Memory B cell (primary cell): Measurements from ENCODE around the gene ZMAT5.
"Not testable (repeated sequence)": the region's sequence is repeated elsewhere in the genome, so short reads cannot be mapped to it uniquely, and the experiment has no call there.

ENCODE experiments used
- ATAC-seq: fragments of 150-1000 bp; cut with Tn5 transposase; 2 replicates; pipeline ENCODE4 v1.10.0; 2021; ENCODE audit warnings: low read depth, mild to moderate bottlenecking, moderate library complexity
- DNase-seq, 2 donors: peaks; one replicate each; pipeline ENCODE4 v3.0.0; 2022; ENCODE audit warnings: low spot score in 2 of 2
- H3K27ac Mint-ChIP-seq: one replicate; pipeline ENCODE4 v1.8.0; 2022; ENCODE audit warnings: mild to moderate bottlenecking, moderate library complexity, mixed read lengths
- H3K27me3 Mint-ChIP-seq: one replicate; pipeline ENCODE4 v1.8.0; 2022; ENCODE audit warnings: mixed read lengths
- H3K36me3 Mint-ChIP-seq: one replicate; pipeline ENCODE4 v1.8.0; 2022; ENCODE audit warnings: mild to moderate bottlenecking, mixed read lengths
- H3K4me1 Mint-ChIP-seq: one replicate; pipeline ENCODE4 v1.8.0; 2022; ENCODE audit warnings: mixed read lengths
- H3K4me3 Mint-ChIP-seq: one replicate; pipeline ENCODE4 v1.8.0; 2022; ENCODE audit warnings: mild to moderate bottlenecking, moderate library complexity, mixed read lengths
- H3K9me3 Mint-ChIP-seq: one replicate; pipeline ENCODE4 v1.8.0; 2022; ENCODE audit warnings: mixed read lengths

ZMAT5 gene

DNA sequence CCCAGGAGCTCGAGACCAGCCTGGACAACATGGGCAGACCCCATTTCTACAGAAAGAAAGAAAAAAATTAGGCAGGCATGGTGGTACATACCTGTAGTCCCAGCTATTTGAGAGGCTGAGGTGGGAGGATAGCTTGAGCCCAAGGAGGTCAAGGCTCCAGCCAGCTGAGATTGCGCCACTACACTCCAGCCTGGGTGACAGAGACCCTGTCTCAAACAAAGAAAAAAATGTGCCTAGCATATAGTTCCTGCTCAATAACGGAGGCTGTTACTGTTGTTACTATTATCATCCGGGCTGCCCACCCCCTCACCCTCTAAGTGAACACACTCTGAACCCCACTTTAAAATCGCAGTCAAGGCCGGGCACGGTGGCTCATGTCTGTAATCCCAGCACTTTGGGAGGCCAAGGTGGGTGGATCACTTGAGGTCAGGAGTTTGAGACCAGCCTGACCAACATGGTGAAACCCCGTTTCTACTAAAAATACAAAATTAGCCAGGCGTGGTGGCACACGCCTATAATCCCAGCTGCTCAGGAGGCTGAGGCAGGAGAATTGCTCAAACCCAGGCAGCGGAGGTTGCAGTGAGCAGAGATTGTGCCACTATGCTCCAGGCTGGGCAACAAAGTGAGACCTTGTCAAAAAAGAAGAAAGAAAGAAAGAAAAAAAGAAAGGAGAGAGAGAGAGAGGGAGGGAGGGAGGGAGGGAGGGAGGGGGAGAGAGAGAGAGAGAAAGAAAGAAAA lies 12.0 kb downstream of the ZMAT5 start:
- not testable (repeated sequence) for H3K4me3 Mint-ChIP-seq, DNase-seq, H3K36me3 Mint-ChIP-seq, H3K27ac Mint-ChIP-seq, H3K4me1 Mint-ChIP-seq, H3K9me3 Mint-ChIP-seq, H3K27me3 Mint-ChIP-seq, ATAC-seq

DNA sequence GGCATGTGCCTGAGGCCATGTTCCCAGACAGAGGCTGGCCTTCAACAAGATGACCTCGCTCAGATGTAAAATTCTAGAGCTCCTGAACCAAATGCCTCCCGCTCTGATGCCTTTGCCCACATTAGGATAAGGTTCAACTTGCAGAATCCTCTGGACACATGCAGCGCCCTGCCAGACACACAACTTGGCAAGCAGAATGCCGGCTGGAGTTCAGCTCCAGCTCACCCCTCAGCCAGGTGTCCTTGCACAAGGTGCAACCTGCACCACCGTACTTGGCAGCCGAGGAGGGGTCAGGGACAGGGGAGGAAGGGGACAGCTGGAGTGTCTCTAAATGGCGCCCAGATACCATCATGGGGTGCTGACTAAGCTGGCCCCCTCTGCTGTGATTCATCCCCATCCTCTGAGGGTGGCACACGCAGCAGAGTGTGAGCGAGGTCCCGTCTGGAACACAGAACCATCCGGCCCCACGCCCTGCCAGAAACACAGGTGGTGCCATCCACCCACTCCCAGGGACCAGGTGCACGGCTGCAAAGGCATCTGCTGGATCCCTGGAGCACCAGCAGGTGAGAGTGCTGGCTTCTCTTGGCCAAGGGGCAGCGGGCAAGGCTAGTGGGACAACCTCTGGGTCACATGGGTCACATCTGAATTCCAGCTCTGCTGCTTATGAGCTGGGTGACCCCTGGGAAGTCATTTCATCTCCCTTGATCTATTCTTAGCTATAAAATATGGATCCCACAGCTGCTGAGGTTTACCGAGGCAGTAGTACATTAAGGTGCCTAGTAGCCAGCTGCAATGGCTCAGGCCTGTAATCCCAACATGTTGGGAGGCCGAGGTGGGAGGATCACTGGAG lies 12.8 kb downstream of the ZMAT5 start:
- Mint-ChIP-seq H3K9me3 (no peaks in the 10 kb centered on the region), H3K36me3 (peaks cover 8% of the 10 kb centered on the region), H3K27ac (no peak overlapping the region), H3K4me3 (no peak overlapping the region), H3K4me1 (peaks cover 15% of the 10 kb centered on the region), H3K27me3 (no peaks in the 10 kb centered on the region)
- ATAC-seq, result no peak
- no peak for DNase-seq

DNA sequence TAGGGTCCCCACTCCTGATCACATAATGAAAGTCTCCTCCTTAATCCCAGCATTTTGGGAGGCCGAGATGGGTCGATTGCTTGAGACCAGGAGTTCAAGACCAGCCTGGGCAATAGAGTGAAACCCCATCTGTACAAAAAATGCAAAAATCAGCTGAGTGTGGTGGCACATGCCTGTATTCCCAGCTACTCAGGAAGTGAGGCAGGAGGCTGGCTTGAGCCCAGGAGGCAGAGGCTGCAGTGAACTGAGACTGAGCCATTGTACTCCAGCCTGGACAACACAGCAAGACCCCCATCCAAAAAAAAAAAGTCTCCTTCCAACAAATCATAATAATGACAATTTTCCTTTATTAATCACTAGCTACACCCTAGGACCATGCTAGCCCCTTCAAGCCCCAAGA lies 15.1 kb downstream of the ZMAT5 start:
- H3K36me3 Mint-ChIP-seq, result peaks cover 19% of the 10 kb centered on the region
- H3K4me3 Mint-ChIP-seq, result no peak overlapping the region
- no peak overlapping the region for H3K27ac Mint-ChIP-seq
- no peaks in the 10 kb centered on the region for H3K9me3 Mint-ChIP-seq
- H3K4me1 Mint-ChIP-seq, result peaks cover 15% of the 10 kb centered on the region
- ATAC-seq, result no peak
- no peak for DNase-seq
- H3K27me3 Mint-ChIP-seq, result no peaks in the 10 kb centered on the region

DNA sequence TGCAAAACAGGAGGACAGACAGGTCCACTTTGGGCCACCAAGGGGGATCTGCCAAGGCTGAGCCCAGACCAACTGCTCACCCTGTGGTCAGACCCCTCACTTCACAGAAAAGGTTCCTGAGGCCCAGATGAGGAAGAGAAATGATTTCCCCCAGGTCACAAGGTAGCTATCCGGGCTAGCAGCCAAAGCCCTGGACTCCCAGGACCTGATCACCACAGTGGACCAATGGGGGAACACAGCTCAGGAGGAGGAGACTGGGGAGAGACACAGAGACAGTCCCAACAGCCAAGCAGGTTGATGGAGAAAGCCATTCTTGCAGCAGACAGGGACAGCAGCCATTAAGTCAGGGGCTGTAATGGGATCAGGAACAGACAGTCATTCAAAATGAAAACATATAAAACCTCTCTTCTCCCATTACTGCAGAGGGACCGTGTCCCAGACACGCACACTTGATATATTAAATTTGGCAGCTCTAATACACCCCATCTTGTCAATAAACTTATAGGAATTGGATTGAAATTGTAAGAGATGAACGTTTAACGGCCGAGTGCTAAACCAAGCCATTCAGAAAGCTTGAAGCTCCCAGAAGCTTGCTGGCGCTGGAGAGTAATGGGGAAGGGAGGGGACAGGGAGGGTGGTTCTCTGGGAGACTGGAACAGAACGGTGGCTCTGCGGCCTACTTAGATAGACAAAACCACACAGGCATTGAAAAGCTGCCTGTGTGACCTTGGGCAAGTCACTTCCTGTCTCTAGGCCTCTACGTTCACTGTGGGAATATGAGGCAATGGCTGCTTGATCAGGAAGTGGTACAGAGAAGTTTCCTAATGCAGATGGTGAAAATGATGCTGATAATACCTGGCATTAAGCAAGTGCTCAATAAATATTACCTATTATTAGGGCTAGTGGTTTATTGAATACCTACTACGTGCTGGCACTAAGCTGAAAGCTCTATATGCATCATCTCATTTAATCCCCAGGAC lies 16.0 kb downstream of the ZMAT5 start:
- no peak for DNase-seq
- ATAC-seq, result no peak
- Mint-ChIP-seq H3K4me3 (no peak overlapping the region), H3K4me1 (peaks cover 15% of the 10 kb centered on the region), H3K27me3 (no peaks in the 10 kb centered on the region), H3K9me3 (no peaks in the 10 kb centered on the region), H3K27ac (no peak overlapping the region), H3K36me3 (peaks cover 21% of the 10 kb centered on the region)

DNA sequence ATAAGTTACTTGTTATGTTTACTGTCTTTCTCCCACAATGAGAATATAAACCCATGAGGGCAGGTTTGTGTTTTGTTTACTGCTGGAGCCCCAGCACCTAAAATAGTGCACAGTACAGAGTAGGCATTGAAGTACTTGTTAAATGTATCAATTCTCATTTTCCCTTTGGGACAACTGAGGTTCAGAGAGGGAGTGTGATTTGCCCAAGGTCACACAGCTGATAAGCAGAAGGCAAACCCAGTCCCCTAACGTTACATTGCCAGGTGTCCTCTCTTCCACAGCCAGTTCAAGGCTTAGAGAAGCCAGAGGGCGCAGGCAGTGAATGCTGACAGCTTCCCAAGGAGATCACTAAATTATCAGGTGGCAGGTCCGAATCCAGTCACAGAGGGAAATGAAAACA lies 16.8 kb downstream of the ZMAT5 start:
- no peaks in the 10 kb centered on the region for H3K27me3 Mint-ChIP-seq
- H3K9me3 Mint-ChIP-seq, result no peaks in the 10 kb centered on the region
- H3K27ac Mint-ChIP-seq, result no peak overlapping the region
- DNase-seq (no peak), ATAC-seq (no peak)
- no peak overlapping the region for H3K4me3 Mint-ChIP-seq
- H3K4me1 Mint-ChIP-seq, result peaks cover 9% of the 10 kb centered on the region
- peaks cover 26% of the 10 kb centered on the region for H3K36me3 Mint-ChIP-seq

DNA sequence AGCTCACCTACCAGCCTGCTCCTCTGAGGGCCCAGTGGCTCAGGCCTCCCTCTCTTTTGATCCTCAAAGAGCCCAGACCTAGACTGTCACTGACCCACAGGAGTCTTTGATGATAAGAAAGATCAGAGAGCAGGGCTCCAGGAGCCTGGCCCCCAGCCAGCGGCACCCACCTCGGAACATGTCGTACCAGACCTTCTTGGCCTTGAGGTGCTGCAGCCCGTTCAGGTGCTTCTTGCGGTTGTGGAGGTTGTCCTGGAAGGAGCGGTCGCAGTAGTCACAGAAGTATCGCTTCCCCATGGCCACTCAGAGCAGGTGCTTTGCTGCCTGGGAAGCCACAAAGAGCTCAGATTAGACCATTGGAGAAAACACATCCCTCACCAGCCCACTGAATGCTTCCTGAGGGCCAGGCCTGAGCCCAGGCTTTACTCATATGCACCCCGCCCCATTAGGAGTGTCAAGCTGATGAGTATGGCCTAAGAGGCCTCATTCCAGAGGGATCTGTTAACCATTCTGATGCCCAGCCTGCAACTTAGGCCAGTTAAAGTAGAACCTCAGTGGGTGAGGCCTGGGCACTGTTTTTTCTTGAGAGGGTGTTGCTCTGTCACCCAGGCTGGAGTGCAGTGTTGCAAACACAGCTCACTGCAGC lies 18.4 kb downstream of the ZMAT5 start:
- Mint-ChIP-seq H3K27me3 (no peaks in the 10 kb centered on the region), H3K4me1 (peaks cover 8% of the 10 kb centered on the region), H3K4me3 (no peak overlapping the region), H3K36me3 (peaks cover 31% of the 10 kb centered on the region), H3K27ac (no peak overlapping the region), H3K9me3 (no peaks in the 10 kb centered on the region)
- DNase-seq (no peak), ATAC-seq (no peak)

DNA sequence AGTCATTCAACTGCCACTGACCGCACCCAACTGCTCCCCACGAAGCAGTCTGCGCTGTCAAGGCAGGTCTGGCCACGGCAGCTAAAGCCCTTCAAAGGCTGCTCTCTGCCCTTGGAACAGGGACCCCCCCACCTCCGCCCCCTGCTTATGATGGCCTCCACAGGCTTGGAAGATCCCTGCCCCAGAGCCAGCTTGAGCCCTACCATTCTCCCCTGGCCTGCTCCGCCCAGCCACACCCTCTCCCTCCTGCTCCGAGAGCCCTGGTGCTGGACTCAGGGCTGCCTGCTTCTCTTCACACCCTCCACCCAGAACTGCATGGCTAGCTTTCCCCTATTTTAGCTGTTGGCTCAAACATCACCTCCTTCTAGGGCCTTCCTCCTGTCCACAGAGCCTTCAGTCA lies 19.0 kb downstream of the ZMAT5 start:
- DNase-seq (no peak), ATAC-seq (no peak)
- H3K27me3 Mint-ChIP-seq, result no peaks in the 10 kb centered on the region
- H3K9me3 Mint-ChIP-seq, result no peaks in the 10 kb centered on the region
- no peak overlapping the region for H3K27ac Mint-ChIP-seq
- peaks cover 34% of the 10 kb centered on the region for H3K36me3 Mint-ChIP-seq
- H3K4me3 Mint-ChIP-seq, result no peak overlapping the region
- peaks cover 8% of the 10 kb centered on the region for H3K4me1 Mint-ChIP-seq

DNA sequence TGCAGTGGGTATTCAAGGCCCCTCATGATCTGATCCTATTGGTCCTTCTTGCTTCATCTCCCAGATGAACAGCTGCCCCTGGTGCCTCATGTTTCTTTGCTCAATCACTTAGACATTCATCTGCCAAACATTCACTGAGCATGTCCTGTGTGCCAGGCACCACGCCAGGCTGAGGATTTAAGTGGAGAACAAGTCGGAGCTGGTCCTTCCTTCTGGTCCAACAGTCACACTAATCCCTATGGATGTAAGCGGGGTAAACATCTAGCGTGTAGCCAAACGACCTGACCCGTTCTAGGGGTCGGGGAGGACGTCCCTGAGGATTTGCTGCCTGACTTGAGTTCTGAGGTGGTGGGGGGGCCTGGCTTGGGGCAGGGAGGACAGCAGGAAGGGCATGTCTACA lies 21.9 kb downstream of the ZMAT5 start:
- Mint-ChIP-seq H3K36me3 (peaks cover 40% of the 10 kb centered on the region), H3K4me1 (peaks cover 8% of the 10 kb centered on the region), H3K27ac (no peak overlapping the region), H3K4me3 (no peak overlapping the region), H3K27me3 (no peaks in the 10 kb centered on the region), H3K9me3 (no peaks in the 10 kb centered on the region)
- no peak for ATAC-seq
- DNase-seq, result no peak

DNA sequence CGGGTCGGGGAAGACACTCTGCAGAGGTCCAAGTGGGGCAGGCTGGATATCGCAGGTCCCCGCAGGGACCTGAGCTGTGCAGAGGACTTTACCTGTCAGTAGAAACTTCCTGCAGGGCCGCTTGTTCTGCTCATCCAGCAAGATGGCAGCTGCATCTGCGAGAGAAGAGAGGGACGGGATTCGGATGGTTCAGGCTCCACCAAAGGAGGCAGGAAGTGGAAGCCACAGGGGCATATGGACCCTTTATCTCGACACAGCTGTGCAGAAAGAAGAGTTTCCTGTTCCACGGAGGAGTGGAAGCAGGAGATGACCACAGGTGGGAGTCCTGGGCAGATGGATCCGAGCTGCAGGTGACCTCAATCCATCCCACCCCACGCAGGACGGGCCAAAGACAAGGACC lies 24.5 kb downstream of the ZMAT5 start:
- Mint-ChIP-seq H3K4me3 (no peak overlapping the region), H3K36me3 (peaks cover 34% of the 10 kb centered on the region), H3K9me3 (no peaks in the 10 kb centered on the region), H3K27me3 (no peaks in the 10 kb centered on the region), H3K4me1 (peaks cover 2% of the 10 kb centered on the region), H3K27ac (no peak overlapping the region)
- DNase-seq (no peak), ATAC-seq (no peak)

DNA sequence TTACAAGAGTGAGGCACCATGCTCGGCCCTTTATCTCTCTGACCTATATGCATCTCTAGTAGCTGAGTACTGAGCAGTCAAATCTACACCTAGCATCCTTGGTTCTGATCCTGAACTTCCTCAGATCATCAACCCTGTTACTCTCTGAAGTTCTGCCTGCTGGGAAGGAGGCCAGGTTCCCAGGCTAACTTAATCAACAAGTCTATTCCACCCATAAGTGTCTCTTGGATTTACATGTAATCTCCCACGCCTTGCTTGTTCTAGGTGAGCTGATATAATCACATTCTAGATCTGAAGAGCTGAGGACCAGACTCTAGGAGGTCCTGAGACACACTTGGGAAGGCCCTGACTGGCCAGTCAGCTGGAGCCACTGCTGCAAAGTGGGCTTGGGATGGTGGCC lies 24.9 kb downstream of the ZMAT5 start:
- Mint-ChIP-seq H3K4me3 (no peak overlapping the region), H3K27ac (no peak overlapping the region), H3K4me1 (peaks cover 2% of the 10 kb centered on the region), H3K27me3 (no peaks in the 10 kb centered on the region), H3K36me3 (peaks cover 37% of the 10 kb centered on the region), H3K9me3 (no peaks in the 10 kb centered on the region)
- ATAC-seq (no peak), DNase-seq (no peak)

DNA sequence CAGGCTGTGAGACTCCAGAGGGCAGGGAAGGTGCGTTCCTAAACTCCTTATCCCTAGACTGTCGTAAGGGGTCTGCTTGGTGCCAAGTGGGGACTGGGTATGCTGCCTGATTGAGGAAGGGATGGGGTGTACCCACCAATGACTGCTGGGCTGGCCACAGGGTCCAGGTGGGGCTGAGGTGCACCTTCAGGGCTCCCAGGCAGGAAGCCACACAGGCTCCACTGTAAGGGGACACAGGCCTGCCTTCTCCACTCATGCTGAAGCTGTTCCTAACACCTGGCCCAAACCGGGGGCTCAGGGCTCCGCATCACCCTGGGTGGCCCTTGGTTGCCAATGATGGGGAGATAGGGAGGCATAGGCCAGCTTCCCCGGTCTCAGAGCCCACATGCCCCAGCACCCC lies 26.6 kb downstream of the ZMAT5 start:
- ATAC-seq (no peak), DNase-seq (no peak)
- Mint-ChIP-seq H3K9me3 (no peaks in the 10 kb centered on the region), H3K4me1 (no peaks in the 10 kb centered on the region), H3K4me3 (no peak overlapping the region), H3K27ac (no peak overlapping the region), H3K36me3 (peaks cover 29% of the 10 kb centered on the region), H3K27me3 (no peaks in the 10 kb centered on the region)

DNA sequence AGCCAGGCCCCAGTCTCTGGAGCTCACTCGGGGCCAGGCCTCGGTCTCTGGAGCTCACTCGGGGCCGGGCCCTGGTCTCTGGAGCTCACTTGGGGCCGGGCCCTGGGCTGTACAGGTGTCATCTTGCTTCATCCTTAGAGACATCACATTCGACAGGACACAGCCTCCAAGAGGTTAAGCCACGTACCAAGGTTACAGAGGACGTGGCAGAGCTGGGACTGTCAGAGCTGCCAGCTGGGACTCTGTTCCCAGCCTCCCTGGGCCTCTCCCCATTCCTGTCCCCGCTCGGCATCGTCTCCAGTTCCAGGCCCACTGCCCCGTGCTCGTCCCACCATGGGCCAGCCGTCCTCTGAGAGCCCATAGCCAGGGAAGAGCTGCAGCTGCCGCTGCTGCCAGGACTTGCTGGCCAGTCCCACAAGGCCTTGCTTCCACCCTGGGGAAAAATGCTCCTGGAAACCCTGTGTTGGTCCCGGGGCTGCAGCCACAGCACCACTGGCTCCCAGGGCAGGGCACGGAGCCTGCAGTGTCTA lies 27.4 kb downstream of the ZMAT5 start:
- no peak for DNase-seq
- Mint-ChIP-seq H3K27ac (no peak overlapping the region), H3K27me3 (no peaks in the 10 kb centered on the region), H3K4me1 (no peaks in the 10 kb centered on the region), H3K9me3 (no peaks in the 10 kb centered on the region), H3K4me3 (no peak overlapping the region), H3K36me3 (peaks cover 28% of the 10 kb centered on the region)
- ATAC-seq, result no peak

DNA sequence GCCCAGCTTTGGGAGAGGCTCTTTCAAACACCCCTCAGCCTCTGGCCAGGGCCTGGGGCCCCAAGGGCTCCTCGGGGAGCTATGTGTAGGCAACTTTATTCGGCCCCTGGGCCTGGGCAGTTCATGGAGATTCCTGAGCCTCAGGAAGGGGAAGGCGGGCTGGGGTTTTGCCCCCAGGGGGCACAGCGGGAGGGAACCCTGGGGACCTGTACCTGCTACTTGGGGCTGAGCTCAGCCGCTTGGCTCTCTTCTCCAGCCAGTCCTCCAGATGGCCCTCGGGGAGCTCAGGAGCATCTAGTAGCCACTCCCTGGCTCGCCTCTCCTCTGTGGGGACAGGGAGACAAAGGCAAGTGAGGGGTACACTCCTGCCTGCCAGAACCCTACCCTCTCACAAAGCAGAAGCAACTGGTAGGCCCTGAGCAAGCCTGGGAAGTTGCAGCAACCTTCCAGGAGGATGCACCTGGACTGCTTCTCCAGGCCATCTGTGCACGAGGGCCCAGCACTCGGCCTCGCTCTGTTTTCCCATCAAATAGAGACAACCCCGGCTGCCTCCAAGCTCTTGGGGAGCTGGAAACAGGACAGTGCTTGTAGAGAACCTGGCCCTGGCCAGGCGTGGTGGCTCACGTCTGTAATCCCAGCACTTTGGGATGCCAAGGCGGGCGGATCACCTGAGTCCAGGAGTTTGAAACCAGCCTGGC lies 28.5 kb downstream of the ZMAT5 start:
- H3K4me1 Mint-ChIP-seq, result no peaks in the 10 kb centered on the region
- DNase-seq (no peak), ATAC-seq (no peak)
- no peaks in the 10 kb centered on the region for H3K9me3 Mint-ChIP-seq
- no peak overlapping the region for H3K27ac Mint-ChIP-seq
- peaks cover 29% of the 10 kb centered on the region for H3K36me3 Mint-ChIP-seq
- H3K4me3 Mint-ChIP-seq, result no peak overlapping the region
- H3K27me3 Mint-ChIP-seq, result no peaks in the 10 kb centered on the region
